OCI-M2 (cell line): ENCODE data around the gene NEK7.
A peak's percentile ranks its signal among the peaks of the same experiment; 100 is the strongest.
"Not testable (repeated sequence)": the region's sequence is repeated elsewhere in the genome, so short reads cannot be mapped to it uniquely, and the experiment has no call there.

ENCODE experiments used
- DNase-seq: peaks from one replicate; lab custom pipeline; 2025; ENCODE audit not compliant: unreplicated experiment; lab: John Stamatoyannopoulos, UW

The NEK7 gene

GRCh38 chr1:198156745-198157240 is at the start of gene NEK7:
Gene NEK7, plus strand, starts transcription at chr1:198156998. Its CDS starts 75,583 bp downstream, at chr1:198232581.
- peak; percentile 32 for DNase-seq

- no peak for DNase-seq
Measured at GRCh38 chr1:198107091-198107501, 49.7 kb upstream of the NEK7 start.

- no peak for DNase-seq
Measured at GRCh38 chr1:198108636-198109370, 48.0 kb upstream of the NEK7 start.

GRCh38 chr1:198109371-198109715 is 47.5 kb upstream of the NEK7 start:
- no peak for DNase-seq

- no peak for DNase-seq
Measured at GRCh38 chr1:198113342-198113750, 43.5 kb upstream of the NEK7 start.

- DNase-seq: no peak
Measured at GRCh38 chr1:198116069-198116468, 40.7 kb upstream of the NEK7 start.

GRCh38 chr1:198116469-198116868 is 40.3 kb upstream of the NEK7 start:
- no peak for DNase-seq

- DNase-seq: no peak
Measured at GRCh38 chr1:198117267-198117666, 39.5 kb upstream of the NEK7 start.

- no peak for DNase-seq
Measured at GRCh38 chr1:198118134-198118533, 38.7 kb upstream of the NEK7 start.

GRCh38 chr1:198119906-198120305 is 36.9 kb upstream of the NEK7 start:
- DNase-seq: no peak

GRCh38 chr1:198121056-198121826 is 35.6 kb upstream of the NEK7 start:
- DNase-seq: no peak

GRCh38 chr1:198122693-198123092 is 34.1 kb upstream of the NEK7 start:
- DNase-seq: no peak

GRCh38 chr1:198123133-198123532 is 33.7 kb upstream of the NEK7 start:
- no peak for DNase-seq

- no peak for DNase-seq
Measured at GRCh38 chr1:198124673-198125072, 32.1 kb upstream of the NEK7 start.

GRCh38 chr1:198125995-198126735 is 30.6 kb upstream of the NEK7 start:
- DNase-seq: no peak

GRCh38 chr1:198128533-198128932 is 28.3 kb upstream of the NEK7 start:
- no peak for DNase-seq

- not testable (repeated sequence) for DNase-seq
Measured at GRCh38 chr1:198130053-198130452, 26.7 kb upstream of the NEK7 start.

GRCh38 chr1:198132060-198132781 is 24.6 kb upstream of the NEK7 start:
- peak; percentile 12 for DNase-seq

- no peak for DNase-seq
Measured at GRCh38 chr1:198134252-198134651, 22.5 kb upstream of the NEK7 start.

GRCh38 chr1:198135366-198135765 is 21.4 kb upstream of the NEK7 start:
- no peak for DNase-seq
